ENCODE results near the gene TSC22D1. TPM values are rescaled to one million over a fixed set of nuclear protein-coding genes. Genes with fewer than 3 reads are reported as not detected.

TSC22D1 gene
- total RNA-seq, 4 donors from 2014 or later = 119 to 325 (median 193) TPM

DNA sequence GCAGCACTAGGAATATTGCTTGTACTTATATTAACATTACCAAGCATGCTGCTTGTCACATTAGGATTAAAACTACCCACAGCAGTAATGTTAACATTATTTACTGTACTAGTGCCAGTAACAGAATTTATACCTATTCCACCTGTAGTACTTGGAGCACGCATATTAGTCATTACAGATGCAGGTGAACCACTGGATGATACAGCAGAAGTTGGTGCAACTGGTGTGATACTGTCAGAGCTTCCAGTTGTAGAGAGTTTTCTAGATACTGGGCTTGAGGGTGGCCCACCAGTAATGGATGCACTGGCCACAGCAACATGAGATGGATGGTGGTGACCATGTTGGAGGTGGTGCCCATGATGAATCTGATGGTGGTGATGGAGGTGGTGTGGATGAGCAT lies 1.1 kb downstream of the TSC22D1 start:
- in situ Hi-C loops (cut with MboI; ENCODE audit: low sequenced_read_pairs in 4 of 4) (loop anchor here in 2 of 4 donors (25.0 kb wide), 1 partner anchor 387 kb away; no protein-coding TSS in a partner anchor), intact Hi-C loops (cut with DNase I; ENCODE audit: low total_unique reads) (loop anchor here (5.0 to 10.0 kb wide), 3 partner anchors 157 to 420 kb away; no protein-coding TSS in a partner anchor)
- TF ChIP-seq POLR2A (IDR thresholded peaks at IDR 0.05) = no peak
- TF ChIP-seq CTCF (IDR thresholded peaks at IDR 0.05 in 4 of 5, conservative IDR thresholded peaks at IDR 0.05 in 1 of 5) = no peak
- H3K9me3 ChIP-seq = no peaks in the 10 kb centered on the region
- peaks cover 31 to 41% of the 10 kb centered on the region in 2 donors for H3K4me1 ChIP-seq
- no peaks in the 10 kb centered on the region for H3K27me3 ChIP-seq
- peak overlapping the region; percentile 97 to 100 (median 99) for H3K27ac ChIP-seq
- DNase-seq = no peak
- H3K4me3 ChIP-seq = peak overlapping the region; percentile 85 to 98 (median 97)
- H3K36me3 ChIP-seq = no peaks in the 10 kb centered on the region
- no peak for ATAC-seq

- DNase-seq (no peak), ATAC-seq (no peak)
- H3K27me3 ChIP-seq = no peaks in the 10 kb centered on the region
- intact Hi-C loops (cut with DNase I; ENCODE audit: low total_unique reads) (loop anchor here (10.0 kb wide), 2 partner anchors 340 to 420 kb away; no protein-coding TSS in a partner anchor), in situ Hi-C loops (cut with MboI; ENCODE audit: low sequenced_read_pairs in 4 of 4) (no loop called here)
- TF ChIP-seq POLR2A (IDR thresholded peaks at IDR 0.05) = peak in 1 of 2 donors; percentile 41
- TF ChIP-seq CTCF (IDR thresholded peaks at IDR 0.05 in 4 of 5, conservative IDR thresholded peaks at IDR 0.05 in 1 of 5) = peak in 1 of 5 experiments; percentile 6
- H3K4me1 ChIP-seq = peaks cover 37 to 45% of the 10 kb centered on the region in 2 donors
- no peaks in the 10 kb centered on the region for H3K36me3 ChIP-seq
- H3K9me3 ChIP-seq = no peaks in the 10 kb centered on the region
- peak overlapping the region; percentile 97 to 100 (median 99) for H3K27ac ChIP-seq
- peak overlapping the region; percentile 85 to 98 (median 97) for H3K4me3 ChIP-seq
These were observed 1.7 kb downstream of the TSC22D1 start for GRCh38 chr13:44574466-44574855.

DNA sequence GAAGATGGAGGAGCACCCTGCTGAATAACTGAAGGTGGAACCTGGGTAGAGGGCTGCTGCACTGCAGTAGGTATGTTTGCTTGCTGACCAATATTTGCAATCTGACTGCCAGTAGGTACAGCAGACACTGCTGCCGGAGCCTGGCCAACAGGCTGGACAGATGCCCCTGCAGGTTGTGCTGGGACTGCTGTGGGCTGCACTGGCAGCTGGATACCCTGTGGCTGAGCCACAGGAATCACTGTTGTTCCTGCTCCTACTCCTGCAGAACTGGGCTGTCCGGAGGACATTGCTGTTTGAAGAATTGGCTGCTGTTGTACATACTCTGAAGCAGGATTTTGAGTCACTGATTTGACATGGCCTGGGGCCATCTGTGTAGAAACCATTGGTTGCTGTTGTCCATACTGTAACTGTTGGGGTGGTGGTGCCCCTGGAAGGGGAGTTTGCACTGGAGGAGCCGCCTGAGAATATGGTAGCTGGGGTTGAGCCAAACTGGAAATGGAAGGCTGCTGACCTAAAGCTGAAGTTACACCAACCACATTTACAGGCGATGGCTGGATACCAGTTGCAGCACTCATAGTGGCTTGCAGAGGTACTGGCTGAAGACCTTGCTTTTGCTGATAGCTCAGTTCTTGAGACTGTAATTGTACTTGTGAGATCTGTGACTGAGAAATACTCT lies 2.2 kb downstream of the TSC22D1 start:
- Histone ChIP-seq H3K27me3 (no peaks in the 10 kb centered on the region), H3K36me3 (no peaks in the 10 kb centered on the region), H3K4me1 (peaks cover 42 to 45% of the 10 kb centered on the region in 2 donors), H3K27ac (peak overlapping the region; percentile 97 to 100 (median 99)), H3K4me3 (peak overlapping the region; percentile 85 to 98 (median 97)), H3K9me3 (no peaks in the 10 kb centered on the region)
- intact Hi-C loops (cut with DNase I; ENCODE audit: low total_unique reads) (loop anchor here (10.0 kb wide), 2 partner anchors 339 to 419 kb away; no protein-coding TSS in a partner anchor), in situ Hi-C loops (cut with MboI; ENCODE audit: low sequenced_read_pairs in 4 of 4) (no loop called here)
- peak; percentile 51 to 55 for ATAC-seq
- TF ChIP-seq POLR2A (IDR thresholded peaks at IDR 0.05) = no peak
- peak; percentile 62 to 73 (median 69) for TF ChIP-seq CTCF (IDR thresholded peaks at IDR 0.05 in 4 of 5, conservative IDR thresholded peaks at IDR 0.05 in 1 of 5)
- peak; percentile 56 to 81 for DNase-seq

- Histone ChIP-seq H3K4me1 (peaks cover 38 to 43% of the 10 kb centered on the region in 2 donors), H3K36me3 (no peaks in the 10 kb centered on the region), H3K27ac (peak overlapping the region; percentile 97 to 100 (median 99)), H3K4me3 (peak overlapping the region; percentile 85 to 98 (median 97)), H3K9me3 (no peaks in the 10 kb centered on the region), H3K27me3 (no peaks in the 10 kb centered on the region)
- intact Hi-C loops (cut with DNase I; ENCODE audit: low total_unique reads) = loop anchor here (10.0 kb wide), 2 partner anchors 338 to 418 kb away; no protein-coding TSS in a partner anchor
- TF ChIP-seq POLR2A (IDR thresholded peaks at IDR 0.05) = no peak
- no peak for TF ChIP-seq CTCF (IDR thresholded peaks at IDR 0.05 in 4 of 5, conservative IDR thresholded peaks at IDR 0.05 in 1 of 5)
- ATAC-seq (no peak), DNase-seq (no peak)
- in situ Hi-C loops (cut with MboI; ENCODE audit: low sequenced_read_pairs in 4 of 4) = no loop called here
These were observed 3.1 kb downstream of the TSC22D1 start for GRCh38 chr13:44573071-44573470.

All from gastrocnemius medialis (tissue), 4 donors.